Activated CD4-positive, alpha-beta T cell treated with anti-CD3 and anti-CD28 coated beads, Interleukin-2, Interleukin-6, amounts not matched to agents 100 ng/mL and 50 ng/mL, durations not matched to agents 16 hours and 8 hours (primary cell): ENCODE results near the gene CTU2.

Source experiments
- DNase-seq: peaks from one replicate; pipeline ENCODE4 v3.0.0-alpha.2; 2020

CTU2 gene

DNA sequence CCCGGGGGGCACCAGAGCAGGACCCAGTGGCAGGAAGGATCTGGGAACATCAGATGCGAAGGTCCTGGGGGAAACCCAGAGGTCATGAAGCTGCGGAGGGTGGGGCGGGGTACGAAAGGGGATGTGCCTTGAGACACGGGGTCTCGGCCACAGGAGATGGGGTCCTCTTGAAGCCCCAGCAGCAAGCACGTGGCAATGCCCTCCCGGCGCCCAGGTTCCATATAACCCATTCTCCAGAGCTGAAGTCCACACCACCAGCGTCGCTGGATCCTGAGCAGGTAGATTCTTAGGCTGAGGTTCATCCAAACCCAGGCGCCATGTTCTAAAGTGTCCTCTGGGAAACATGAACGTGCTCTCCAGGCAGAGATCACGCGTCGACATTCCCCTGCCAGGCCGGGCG, 57.8 kb downstream of the CTU2 start:
- no peak for DNase-seq

DNA sequence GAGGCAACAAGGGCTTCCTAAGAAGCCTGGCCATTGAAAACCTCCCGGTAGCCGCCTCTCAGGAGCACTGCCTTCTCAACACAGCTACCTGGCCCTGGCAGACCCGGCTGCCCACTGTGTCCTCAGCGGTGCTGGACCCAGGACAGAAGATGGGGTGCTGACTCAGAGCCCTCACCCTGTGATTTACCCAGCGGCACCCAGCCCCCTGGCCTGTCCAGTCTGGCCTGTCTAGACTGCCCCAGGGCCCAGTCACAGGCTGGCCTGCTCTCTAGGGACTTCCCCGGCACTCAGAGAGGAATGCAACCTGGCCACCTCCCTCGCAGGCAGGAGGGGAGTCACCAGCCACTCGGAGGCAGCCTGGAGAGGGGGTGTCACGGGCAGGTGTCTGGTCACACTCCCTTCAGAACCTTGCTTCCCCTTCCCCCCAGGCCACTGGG, 58.6 kb downstream of the CTU2 start:
- no peak for DNase-seq
